Upper lobe of left lung (tissue), 4 donors: ENCODE data around the gene PLEKHH2.

Experiments used
- CTCF ChIP-seq, 6 experiments: fragments of 450-650 bp in 4 of 6; fragments of 200-600 bp in 2 of 6; sonication (generic) in 2 of 6; IDR thresholded peaks; one replicate each; pipeline ENCODE4 v1.5.1; 2016 to 2019; ENCODE audit warnings: antibody characterized with exemption in 6 of 6
- POLR2A ChIP-seq, 4 donors: fragments of 450-650 bp; IDR thresholded peaks; one replicate each; pipeline ENCODE4 v1.5.1; 2016 to 2017; ENCODE audit warnings: antibody characterized with exemption in 4 of 4, mild to moderate bottlenecking in 2 of 4
- POLR2AphosphoS5 ChIP-seq, 2 donors: sonication (generic); formaldehyde crosslinking; IDR thresholded peaks; one replicate each; pipeline ENCODE4 v1.5.1; 2017; ENCODE audit warnings: antibody characterized with exemption in 2 of 2

- TF ChIP-seq CTCF (IDR thresholded peaks at IDR 0.05) (no peak), POLR2A (IDR thresholded peaks at IDR 0.05) (no peak), POLR2AphosphoS5 (IDR thresholded peaks at IDR 0.05) (no peak)
These were observed 100.2 kb downstream of the PLEKHH2 start for GRCh38 chr2:43737097-43737854.
